Fibroblast of mammary gland (primary cell): ENCODE data around the gene FYCO1.

Experiments used
- DNase-seq: peaks from one replicate; pipeline ENCODE4 v3.0.0-alpha.2; 2010; ENCODE audit warnings: low read depth
- H3K4me3 ChIP-seq: 2 replicates; pipeline ENCODE4 v1.5.1; 2011; ENCODE audit warnings: low read depth, mild to moderate bottlenecking, low read length, moderate library complexity; ENCODE audit not compliant: control insufficient read depth
- CTCF ChIP-seq: conservative IDR thresholded peaks from 2 replicates; pipeline ENCODE4 v1.5.1; 2011; ENCODE audit warnings: low read depth, low read length, inconsistent platforms; ENCODE audit not compliant: control insufficient read depth, insufficient read depth

Gene FYCO1

GRCh38 chr3:45914362-45915058, 81.1 kb downstream of the FYCO1 start:
- no peak for TF ChIP-seq CTCF
- no peak for DNase-seq
- no peak overlapping the region for H3K4me3 ChIP-seq

- no peak for TF ChIP-seq CTCF
- no peak for DNase-seq
- H3K4me3 ChIP-seq: no peak overlapping the region
Measured at GRCh38 chr3:45912435-45912834, 83.2 kb downstream of the FYCO1 start.

DNA sequence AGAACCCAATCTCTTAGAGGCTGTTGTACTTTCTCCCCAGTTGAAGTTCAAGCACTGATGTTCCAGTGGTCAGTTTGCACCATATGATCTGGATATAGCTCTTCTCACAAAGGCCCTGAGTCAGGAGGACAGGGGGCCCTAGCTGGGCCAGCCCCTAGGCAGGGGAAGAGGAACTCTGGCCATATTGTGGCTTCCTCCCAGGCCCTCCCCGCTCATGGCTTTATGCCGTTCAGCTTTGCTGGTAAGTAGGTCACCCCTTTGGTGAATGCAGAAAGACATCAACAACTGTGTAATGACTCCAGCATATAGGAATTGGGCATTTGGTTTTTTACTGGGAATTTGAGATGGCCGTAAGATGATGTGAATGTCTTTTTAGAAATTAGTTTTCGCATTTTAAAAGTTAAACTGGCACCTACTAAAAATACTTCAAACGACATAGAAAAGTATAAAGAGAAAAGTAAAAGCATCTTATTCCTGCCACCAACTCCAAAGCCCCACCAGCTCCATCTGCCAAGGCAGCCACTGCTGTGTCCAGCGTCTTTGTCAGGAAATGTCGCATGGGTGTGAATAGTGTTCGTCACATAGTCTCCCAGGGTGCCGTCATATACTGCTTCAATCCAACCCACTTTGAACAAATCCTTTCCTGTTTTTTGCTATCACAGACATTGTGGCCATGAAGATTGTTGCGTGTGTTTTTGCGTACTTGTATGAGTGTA, 84.0 kb downstream of the FYCO1 start:
- H3K4me3 ChIP-seq: no peak overlapping the region
- TF ChIP-seq CTCF: no peak
- no peak for DNase-seq

- no peak for TF ChIP-seq CTCF
- no peak for DNase-seq
- no peak overlapping the region for H3K4me3 ChIP-seq
Measured at GRCh38 chr3:45910892-45911291, 84.7 kb downstream of the FYCO1 start.

DNA sequence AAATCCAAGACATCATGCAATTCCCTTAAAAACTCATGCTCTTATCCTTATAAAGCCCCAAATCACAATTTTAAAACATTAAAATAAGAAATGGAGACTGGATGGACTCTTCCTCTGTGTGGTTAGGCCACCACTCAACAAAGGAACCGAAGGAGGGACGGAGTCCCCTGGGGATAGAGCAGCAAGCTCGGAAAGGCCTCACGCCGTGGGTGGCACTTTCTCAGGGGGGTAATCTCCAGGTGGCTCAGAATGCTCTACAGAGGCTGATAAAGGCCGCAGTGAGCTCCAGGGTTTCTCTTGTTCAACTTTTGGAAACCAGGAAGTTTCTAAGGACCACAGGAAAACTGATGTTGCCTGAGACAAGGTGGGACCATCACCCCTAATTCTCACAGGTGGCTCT, 86.1 kb downstream of the FYCO1 start:
- H3K4me3 ChIP-seq: no peak overlapping the region
- no peak for DNase-seq
- no peak for TF ChIP-seq CTCF

DNA sequence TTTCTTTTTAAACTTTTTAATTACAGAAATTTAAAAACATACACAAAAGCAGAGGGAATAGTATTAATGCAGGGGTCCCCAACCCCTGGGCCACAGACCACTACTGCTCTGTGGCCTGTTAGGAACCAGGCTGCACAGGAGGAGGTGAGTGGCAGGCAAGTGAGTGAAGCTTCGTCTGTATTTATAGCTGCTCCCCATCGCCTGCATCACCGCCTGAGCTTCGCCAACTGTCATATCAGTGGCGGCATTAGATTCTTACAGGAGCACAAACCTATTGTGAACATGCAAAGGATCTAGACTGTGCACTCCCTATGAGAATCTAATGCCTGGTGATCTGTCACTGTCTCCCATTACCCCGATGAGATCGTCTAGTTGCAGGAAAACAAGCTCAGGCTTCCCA, 86.9 kb downstream of the FYCO1 start:
- TF ChIP-seq CTCF: no peak
- no peak overlapping the region for H3K4me3 ChIP-seq
- DNase-seq: no peak
